OCI-LY7 (cell line): ENCODE data around the gene NOTCH3. TPM values are rescaled to one million over a fixed set of nuclear protein-coding genes. Genes with fewer than 3 reads are reported as not detected.

ENCODE experiments used
- BruUV-seq: library from RNA; stranded (reverse); fragments of 400-500 nt; replicated peaks from 2 replicates; lab custom pipeline; 2021; lab: Mats Ljungman, UMichigan
- CTCF ChIA-PET: fragments of 300-600 bp; sonication (Branson Sonifier 250); formaldehyde crosslinking; loops from one replicate; lab custom pipeline; 2022; ENCODE audit warnings: antibody characterized with exemption; ENCODE audit not compliant: unreplicated experiment; lab: Charles Lee
- POLR2A ChIA-PET: fragments of 300-600 bp; sonication (Branson Sonifier 250); formaldehyde crosslinking; loops from one replicate; lab custom pipeline; 2022; ENCODE audit warnings: antibody characterized with exemption; lab: Charles Lee
- DNase-seq: peaks from one replicate; pipeline ENCODE4 v3.0.0-alpha.2; 2015; ENCODE audit warnings: low spot score
- H2AFZ ChIP-seq: fragments of 200-600 bp; sonication (generic), shearing (Covaris generic); 2 replicates; pipeline ENCODE4 v1.6.1; 2014; ENCODE audit warnings: mild to moderate bottlenecking, antibody characterized with exemption, low read length, moderate library complexity
- H3K27ac ChIP-seq: fragments of 200-600 bp; sonication (generic); 2 replicates; pipeline ENCODE4 v1.5.1; 2014; ENCODE audit warnings: mixed run types, low read depth, mild to moderate bottlenecking, moderate library complexity, low read length, inconsistent platforms; ENCODE audit not compliant: poor library complexity, severe bottlenecking
- H3K36me3 ChIP-seq: fragments of 200-600 bp; sonication (generic); 2 replicates; pipeline ENCODE4 v1.6.1; 2014; ENCODE audit warnings: mild to moderate bottlenecking, antibody characterized with exemption, low read length, moderate library complexity, mixed read lengths; ENCODE audit not compliant: insufficient read depth
- H3K4me1 ChIP-seq: fragments of 200-600 bp; sonication (generic); 2 replicates; pipeline ENCODE4 v1.5.1; 2014; ENCODE audit warnings: mild to moderate bottlenecking, low read length; ENCODE audit not compliant: insufficient read depth, poor library complexity, severe bottlenecking
- H3K4me2 ChIP-seq: fragments of 200-600 bp; sonication (generic); 2 replicates; pipeline ENCODE4 v1.6.1; 2014; ENCODE audit warnings: mild to moderate bottlenecking, low read length
- H3K4me3 ChIP-seq: fragments of 200-600 bp; sonication (generic); 2 replicates; pipeline ENCODE4 v1.5.1; 2014; ENCODE audit warnings: mild to moderate bottlenecking, low read depth, low read length; ENCODE audit not compliant: poor library complexity, severe bottlenecking
- H3K79me2 ChIP-seq: fragments of 200-600 bp; sonication (generic); 2 replicates; pipeline ENCODE4 v1.6.1; 2016; ENCODE audit warnings: low read depth, mild to moderate bottlenecking, low read length, moderate library complexity, mixed read lengths; ENCODE audit not compliant: insufficient read depth
- H3K9me2 ChIP-seq: fragments of 200-600 bp; sonication (generic); 2 replicates; pipeline ENCODE4 v1.6.1; 2016; ENCODE audit warnings: mild to moderate bottlenecking, low read length, mixed read lengths; ENCODE audit not compliant: insufficient read depth
- H3K9me3 ChIP-seq: fragments of 200-600 bp; sonication (generic); 2 replicates; pipeline ENCODE4 v1.6.1; 2014; ENCODE audit warnings: mild to moderate bottlenecking, mixed run types, low read length, mixed read lengths
- H4K20me1 ChIP-seq: fragments of 200-600 bp; sonication (generic); 2 replicates; pipeline ENCODE4 v1.6.1; 2014; ENCODE audit warnings: mild to moderate bottlenecking, antibody characterized with exemption, low read length, moderate library complexity, mixed read lengths; ENCODE audit not compliant: insufficient read depth
- EZH2phosphoT487 ChIP-seq: fragments of 200-600 bp; sonication (generic); IDR thresholded peaks from 2 replicates; pipeline ENCODE4 v1.6.1; 2018; ENCODE audit warnings: low read depth, borderline replicate concordance, mild to moderate bottlenecking, mixed run types, antibody characterized with exemption, low read length, moderate library complexity, mixed read lengths
- intact Hi-C: fragments of 100-400 bp; cut with micrococcal nuclease; formaldehyde crosslinking; loops from one replicate; pipeline ENCODE4 v1.10.0; 2022; ENCODE audit not compliant: unreplicated experiment
- total RNA-seq, 2 experiments: library from RNA; depleted of rRNA in 1 of 2; stranded (reverse); fragments of >200 nt in 1 of 2; shearing (Covaris generic) in 1 of 2; gene quantifications; 2 replicates each; pipeline ENCODE4 v1.2.3, GENCODE V29; 2014 to 2022
- TF ChIP-seq, protein P1 (sequence below): fragments of 200-600 bp; sonication (generic); conservative IDR thresholded peaks from 2 replicates; pipeline ENCODE4 v1.5.1; 2014; ENCODE audit warnings: mild to moderate bottlenecking, antibody characterized with exemption, low read length, moderate library complexity, mixed read lengths

NOTCH3 gene
- total RNA-seq, 2 experiments from 2014 or later: 0.25 TPM; not detected in 1

DNA sequence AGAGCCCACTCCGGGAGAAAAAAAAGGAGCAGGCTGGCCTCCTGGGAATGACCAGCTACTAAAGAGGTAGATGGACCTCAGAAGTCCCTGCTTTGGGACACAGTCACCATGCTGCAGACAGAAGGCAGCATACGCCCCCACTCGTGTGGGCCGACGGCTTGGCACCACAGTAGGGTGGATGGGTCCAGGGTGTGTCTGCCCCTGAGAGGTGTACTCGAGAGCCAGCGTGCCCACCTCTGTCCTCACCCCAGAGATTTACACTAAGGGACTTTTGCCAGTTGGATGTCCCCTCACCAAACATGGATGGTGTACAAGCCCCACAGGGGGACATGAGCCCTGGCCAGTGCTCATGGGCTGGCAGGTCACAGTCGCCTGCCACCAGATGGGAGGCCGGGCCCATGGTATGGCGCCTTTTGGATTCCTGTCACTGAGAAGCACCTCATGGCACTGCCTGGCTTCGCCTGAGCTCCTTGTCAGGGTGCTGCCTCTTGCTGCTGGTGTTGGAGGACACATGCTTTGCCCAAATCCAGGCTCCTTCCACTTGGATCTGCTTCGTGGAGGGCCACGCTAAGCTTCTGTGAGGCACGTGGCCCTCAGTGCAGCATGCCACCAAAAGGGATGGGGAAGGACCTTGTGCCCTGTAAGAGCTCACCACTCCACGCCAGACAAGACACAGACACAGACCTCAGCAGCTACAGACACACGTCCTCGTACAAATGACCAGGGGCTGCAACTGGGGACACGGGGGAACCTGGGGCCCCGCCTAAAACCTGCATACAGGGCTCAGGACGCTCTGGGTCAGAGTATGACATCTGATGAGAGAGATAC is 44.8 kb upstream of the NOTCH3 start:
- DNase-seq: no peak
- no peaks in the 10 kb centered on the region for H3K4me1 ChIP-seq
- intact Hi-C loops: loop anchor here (5.0 kb wide), 1 partner anchor 68 kb away; no protein-coding TSS in a partner anchor
- no peak overlapping the region for H3K4me2 ChIP-seq
- peaks cover 91% of the 10 kb centered on the region for H3K36me3 ChIP-seq
- TF ChIP-seq, protein P1, sequence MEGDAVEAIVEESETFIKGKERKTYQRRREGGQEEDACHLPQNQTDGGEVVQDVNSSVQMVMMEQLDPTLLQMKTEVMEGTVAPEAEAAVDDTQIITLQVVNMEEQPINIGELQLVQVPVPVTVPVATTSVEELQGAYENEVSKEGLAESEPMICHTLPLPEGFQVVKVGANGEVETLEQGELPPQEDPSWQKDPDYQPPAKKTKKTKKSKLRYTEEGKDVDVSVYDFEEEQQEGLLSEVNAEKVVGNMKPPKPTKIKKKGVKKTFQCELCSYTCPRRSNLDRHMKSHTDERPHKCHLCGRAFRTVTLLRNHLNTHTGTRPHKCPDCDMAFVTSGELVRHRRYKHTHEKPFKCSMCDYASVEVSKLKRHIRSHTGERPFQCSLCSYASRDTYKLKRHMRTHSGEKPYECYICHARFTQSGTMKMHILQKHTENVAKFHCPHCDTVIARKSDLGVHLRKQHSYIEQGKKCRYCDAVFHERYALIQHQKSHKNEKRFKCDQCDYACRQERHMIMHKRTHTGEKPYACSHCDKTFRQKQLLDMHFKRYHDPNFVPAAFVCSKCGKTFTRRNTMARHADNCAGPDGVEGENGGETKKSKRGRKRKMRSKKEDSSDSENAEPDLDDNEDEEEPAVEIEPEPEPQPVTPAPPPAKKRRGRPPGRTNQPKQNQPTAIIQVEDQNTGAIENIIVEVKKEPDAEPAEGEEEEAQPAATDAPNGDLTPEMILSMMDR: no peak
- no peak for TF ChIP-seq EZH2phosphoT487
- no peak overlapping the region for H3K4me3 ChIP-seq
- H3K9me2 ChIP-seq: no peaks in the 10 kb centered on the region
- POLR2A ChIA-PET: no interaction called here
- no peaks in the 10 kb centered on the region for H3K79me2 ChIP-seq
- H4K20me1 ChIP-seq: no peaks in the 10 kb centered on the region
- BruUV-seq: no TSS peak
- H3K27ac ChIP-seq: no peak overlapping the region
- no peaks in the 10 kb centered on the region for H3K9me3 ChIP-seq
- CTCF ChIA-PET: no interaction called here
- no peak overlapping the region for H2AFZ ChIP-seq

DNA sequence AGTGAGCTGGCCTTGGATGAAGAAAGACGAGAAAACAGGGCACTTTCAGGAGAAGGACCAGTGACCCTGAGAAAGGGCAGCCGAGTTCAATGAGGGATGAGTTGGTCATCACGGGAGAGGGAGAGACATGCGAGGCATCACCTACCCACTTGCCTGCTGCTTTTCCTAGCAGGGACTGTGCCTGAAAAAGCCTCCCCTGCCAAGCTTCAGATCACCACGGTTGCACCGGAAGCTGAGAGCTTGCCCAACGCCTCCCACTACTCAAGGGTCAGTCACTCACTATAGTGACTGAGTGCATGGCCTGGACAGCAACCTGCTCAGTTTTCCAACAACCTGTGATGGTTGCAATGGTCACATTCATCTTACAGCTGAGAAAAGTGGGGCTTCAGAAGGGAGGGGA is 44.0 kb upstream of the NOTCH3 start:
- H3K9me3 ChIP-seq: no peaks in the 10 kb centered on the region
- no peaks in the 10 kb centered on the region for H3K79me2 ChIP-seq
- no peaks in the 10 kb centered on the region for H3K9me2 ChIP-seq
- TF ChIP-seq, protein P1: no peak
- no peak for TF ChIP-seq EZH2phosphoT487
- H3K4me2 ChIP-seq: no peak overlapping the region
- H3K4me3 ChIP-seq: no peak overlapping the region
- BruUV-seq: no TSS peak
- no peak for DNase-seq
- H3K36me3 ChIP-seq: peaks cover 91% of the 10 kb centered on the region
- intact Hi-C loops: loop anchor here (5.0 kb wide), 1 partner anchor 68 kb away; no protein-coding TSS in a partner anchor
- H2AFZ ChIP-seq: no peak overlapping the region
- CTCF ChIA-PET: no interaction called here
- no peak overlapping the region for H3K27ac ChIP-seq
- H4K20me1 ChIP-seq: no peaks in the 10 kb centered on the region
- no peaks in the 10 kb centered on the region for H3K4me1 ChIP-seq
- POLR2A ChIA-PET: no interaction called here
